DMS 273 (cell line): ENCODE measurements around the gene PRPF8.
"Not testable (repeated sequence)": the region's sequence is repeated elsewhere in the genome, so short reads cannot be mapped to it uniquely, and the experiment has no call there.

Experiments
- DNase-seq: peaks from one replicate; lab custom pipeline; 2025; ENCODE audit not compliant: unreplicated experiment; lab: John Stamatoyannopoulos, UW

Gene PRPF8

GRCh38 chr17:1695365-1695764 is 10.7 kb upstream of the PRPF8 start:
- no peak for DNase-seq

GRCh38 chr17:1693339-1693738 is 8.7 kb upstream of the PRPF8 start:
- DNase-seq = no peak

GRCh38 chr17:1690544-1691221 is 6.0 kb upstream of the PRPF8 start:
- no peak for DNase-seq

GRCh38 chr17:1688405-1688804 is 3.7 kb upstream of the PRPF8 start:
- DNase-seq = not testable (repeated sequence)

- DNase-seq = no peak
Observed at GRCh38 chr17:1686086-1686485, 1.4 kb upstream of the PRPF8 start.

- DNase-seq = no peak
Observed at GRCh38 chr17:1683459-1683858, 1.2 kb downstream of the PRPF8 start.

- DNase-seq = no peak
Observed at GRCh38 chr17:1676401-1676800, 8.3 kb downstream of the PRPF8 start.

- no peak for DNase-seq
Observed at GRCh38 chr17:1673041-1673785, 11.5 kb downstream of the PRPF8 start.

DNA sequence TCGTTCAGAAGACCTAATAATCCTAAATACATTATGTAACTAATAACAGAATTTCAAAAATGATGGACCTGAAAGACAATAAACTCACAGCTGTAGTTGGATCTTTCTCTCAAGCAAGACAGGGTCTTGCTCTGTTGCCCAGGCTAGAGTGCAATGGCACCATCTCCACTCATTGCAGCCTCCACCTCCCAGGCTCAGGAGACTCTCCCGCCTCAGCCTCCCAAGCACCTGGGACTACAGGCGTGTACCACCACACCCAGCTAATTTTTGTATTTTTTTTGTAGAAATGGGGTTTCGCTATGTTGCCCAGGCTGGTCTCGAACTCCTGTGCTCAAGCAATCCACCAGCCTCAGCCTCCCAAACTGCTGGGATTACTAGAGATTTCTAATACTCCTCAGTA is 20.7 kb downstream of the PRPF8 start:
- not testable (repeated sequence) for DNase-seq

GRCh38 chr17:1661045-1661444 is 23.6 kb downstream of the PRPF8 start:
- no peak for DNase-seq

- DNase-seq = no peak
Observed at GRCh38 chr17:1658100-1658499, 26.6 kb downstream of the PRPF8 start.

- no peak for DNase-seq
Observed at GRCh38 chr17:1653735-1654134, 30.9 kb downstream of the PRPF8 start.

DNA sequence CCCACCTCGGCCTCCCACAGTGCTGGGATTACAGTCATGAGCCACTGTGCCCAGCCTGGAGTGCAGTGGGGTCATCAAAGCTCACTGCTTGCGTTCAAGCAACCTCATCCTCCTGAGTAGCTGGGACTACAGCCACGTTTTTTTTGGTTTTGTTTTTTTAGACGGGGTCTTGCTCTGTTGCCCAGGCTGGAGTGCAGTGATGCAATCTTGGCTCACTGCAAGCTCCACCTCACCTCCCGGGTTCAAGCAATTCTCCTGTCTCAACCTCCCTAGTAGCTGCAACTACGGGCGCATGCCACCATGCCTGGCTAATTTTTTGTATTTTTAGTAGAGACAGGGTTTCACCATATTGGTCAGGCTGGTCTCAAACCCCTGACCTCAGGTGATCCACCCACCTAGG is 31.9 kb downstream of the PRPF8 start:
- DNase-seq = not testable (repeated sequence)

- DNase-seq = no peak
Observed at GRCh38 chr17:1651559-1651844, 33.2 kb downstream of the PRPF8 start.

- DNase-seq = no peak
Observed at GRCh38 chr17:1650731-1651558, 33.7 kb downstream of the PRPF8 start.

- DNase-seq = peak; percentile 77
Observed at GRCh38 chr17:1649844-1650501, 34.7 kb downstream of the PRPF8 start, which contains the start of gene RILP. TSS of gene RILP (minus strand) at chr17:1649866. CDS start at chr17:1649804, 62 bp downstream.

- DNase-seq = peak; percentile 95
Observed at GRCh38 chr17:1648963-1649843, 35.5 kb downstream of the PRPF8 start.

GRCh38 chr17:1648173-1648962 is 36.3 kb downstream of the PRPF8 start:
- peak; percentile 33 for DNase-seq

DNA sequence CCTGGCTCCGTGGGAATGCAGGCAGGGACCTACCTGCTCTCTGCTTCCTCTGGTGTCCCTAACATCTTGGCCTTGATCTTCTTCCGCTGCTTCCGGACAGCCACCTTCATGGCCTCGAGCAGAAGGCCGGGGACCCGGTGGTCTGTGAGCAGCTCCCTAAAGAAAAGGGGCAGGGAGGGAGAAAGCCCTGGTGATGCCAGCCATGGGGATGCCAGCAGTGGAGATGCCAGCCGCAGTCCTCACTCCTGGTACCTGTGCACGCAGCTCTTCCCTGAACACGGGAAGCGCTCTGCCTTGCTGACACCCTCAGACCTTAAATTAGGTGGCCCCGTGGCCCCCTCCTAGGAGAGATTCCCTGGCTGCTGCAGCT is 36.9 kb downstream of the PRPF8 start:
- DNase-seq = no peak
